ENCODE results near the gene DAD1. TPM values are rescaled to one million over a fixed set of nuclear protein-coding genes. Genes with fewer than 3 reads are reported as not detected.

Gene DAD1
- total and polyA plus RNA-seq, 9 donors, result 117 to 310 (median 143) TPM

DNA sequence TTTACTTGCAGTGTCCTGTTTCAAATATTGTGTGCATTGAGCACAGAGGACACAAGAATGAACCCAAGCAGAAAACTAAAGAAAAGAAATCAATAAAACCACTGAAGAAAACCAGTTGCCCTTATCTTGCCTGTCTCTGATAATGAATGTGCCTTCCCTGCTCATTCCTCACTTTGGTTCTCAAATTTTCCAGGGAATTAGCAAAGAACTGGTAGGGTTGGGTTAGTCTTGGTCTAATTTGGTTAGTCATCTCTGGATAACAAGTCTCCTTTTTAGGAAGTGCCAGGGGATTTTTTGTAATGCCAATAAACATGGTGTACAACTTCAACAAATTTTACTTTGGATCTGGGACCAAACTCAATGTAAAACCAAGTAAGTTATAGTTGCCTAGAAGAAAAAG lies 65.7 kb downstream of the DAD1 start:
- TF ChIP-seq POLR2A (IDR thresholded peaks at IDR 0.05), result no peak
- TF ChIP-seq EP300 (IDR thresholded peaks at IDR 0.05), result no peak
- TF ChIP-seq, protein P1, sequence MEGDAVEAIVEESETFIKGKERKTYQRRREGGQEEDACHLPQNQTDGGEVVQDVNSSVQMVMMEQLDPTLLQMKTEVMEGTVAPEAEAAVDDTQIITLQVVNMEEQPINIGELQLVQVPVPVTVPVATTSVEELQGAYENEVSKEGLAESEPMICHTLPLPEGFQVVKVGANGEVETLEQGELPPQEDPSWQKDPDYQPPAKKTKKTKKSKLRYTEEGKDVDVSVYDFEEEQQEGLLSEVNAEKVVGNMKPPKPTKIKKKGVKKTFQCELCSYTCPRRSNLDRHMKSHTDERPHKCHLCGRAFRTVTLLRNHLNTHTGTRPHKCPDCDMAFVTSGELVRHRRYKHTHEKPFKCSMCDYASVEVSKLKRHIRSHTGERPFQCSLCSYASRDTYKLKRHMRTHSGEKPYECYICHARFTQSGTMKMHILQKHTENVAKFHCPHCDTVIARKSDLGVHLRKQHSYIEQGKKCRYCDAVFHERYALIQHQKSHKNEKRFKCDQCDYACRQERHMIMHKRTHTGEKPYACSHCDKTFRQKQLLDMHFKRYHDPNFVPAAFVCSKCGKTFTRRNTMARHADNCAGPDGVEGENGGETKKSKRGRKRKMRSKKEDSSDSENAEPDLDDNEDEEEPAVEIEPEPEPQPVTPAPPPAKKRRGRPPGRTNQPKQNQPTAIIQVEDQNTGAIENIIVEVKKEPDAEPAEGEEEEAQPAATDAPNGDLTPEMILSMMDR (IDR thresholded peaks at IDR 0.05), result no peak
- intact Hi-C loops (cut with DNase I), result no loop called here
- no peak for DNase-seq
- Histone ChIP-seq H3K9me3 (no peaks in the 10 kb centered on the region), H3K36me3 (no peaks in the 10 kb centered on the region), H3K27ac (no peak overlapping the region), H3K27me3 (no peaks in the 10 kb centered on the region), H3K4me3 (no peak overlapping the region), H3K4me1 (ENCODE audit: insufficient read depth) (no peaks in the 10 kb centered on the region)

DNA sequence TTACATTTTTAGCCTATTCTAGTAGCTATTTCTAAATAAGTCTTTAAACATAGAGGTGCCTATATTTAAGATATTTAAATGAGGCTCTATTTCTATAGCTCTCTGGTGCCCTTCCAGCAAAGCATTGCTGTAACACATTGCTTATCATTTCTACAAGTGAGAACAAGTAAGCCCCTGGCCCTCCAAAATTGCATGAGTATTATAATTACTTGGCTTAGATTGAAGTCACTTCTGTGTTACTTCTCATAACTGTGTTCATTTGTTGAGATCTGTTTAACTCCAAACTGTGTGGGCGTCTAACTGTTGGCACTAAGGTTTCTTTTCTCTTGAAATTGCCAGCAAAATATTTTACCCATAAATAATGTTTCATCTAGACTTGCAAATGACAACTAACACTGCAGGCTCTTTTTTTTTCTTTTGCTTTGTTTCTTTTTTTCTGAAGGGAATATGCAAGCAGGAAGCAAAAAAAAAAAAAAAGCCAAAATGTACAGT lies 66.5 kb downstream of the DAD1 start:
- no peak for DNase-seq
- no peaks in the 10 kb centered on the region for H3K9me3 ChIP-seq
- H3K27me3 ChIP-seq, result no peaks in the 10 kb centered on the region
- H3K27ac ChIP-seq, result no peak overlapping the region
- WGBS, 3 donors, result 58 to 81% (median 62%) methylated on average over 1 of the region's 1 CpG
- H3K36me3 ChIP-seq, result no peaks in the 10 kb centered on the region
- intact Hi-C loops (cut with DNase I), result no loop called here
- no peaks in the 10 kb centered on the region for H3K4me1 ChIP-seq (ENCODE audit: insufficient read depth)
- no peak overlapping the region for H3K4me3 ChIP-seq
- TF ChIP-seq, protein P1 (IDR thresholded peaks at IDR 0.05), result no peak
- TF ChIP-seq EP300 (IDR thresholded peaks at IDR 0.05), result no peak
- TF ChIP-seq POLR2A (IDR thresholded peaks at IDR 0.05), result no peak

DNA sequence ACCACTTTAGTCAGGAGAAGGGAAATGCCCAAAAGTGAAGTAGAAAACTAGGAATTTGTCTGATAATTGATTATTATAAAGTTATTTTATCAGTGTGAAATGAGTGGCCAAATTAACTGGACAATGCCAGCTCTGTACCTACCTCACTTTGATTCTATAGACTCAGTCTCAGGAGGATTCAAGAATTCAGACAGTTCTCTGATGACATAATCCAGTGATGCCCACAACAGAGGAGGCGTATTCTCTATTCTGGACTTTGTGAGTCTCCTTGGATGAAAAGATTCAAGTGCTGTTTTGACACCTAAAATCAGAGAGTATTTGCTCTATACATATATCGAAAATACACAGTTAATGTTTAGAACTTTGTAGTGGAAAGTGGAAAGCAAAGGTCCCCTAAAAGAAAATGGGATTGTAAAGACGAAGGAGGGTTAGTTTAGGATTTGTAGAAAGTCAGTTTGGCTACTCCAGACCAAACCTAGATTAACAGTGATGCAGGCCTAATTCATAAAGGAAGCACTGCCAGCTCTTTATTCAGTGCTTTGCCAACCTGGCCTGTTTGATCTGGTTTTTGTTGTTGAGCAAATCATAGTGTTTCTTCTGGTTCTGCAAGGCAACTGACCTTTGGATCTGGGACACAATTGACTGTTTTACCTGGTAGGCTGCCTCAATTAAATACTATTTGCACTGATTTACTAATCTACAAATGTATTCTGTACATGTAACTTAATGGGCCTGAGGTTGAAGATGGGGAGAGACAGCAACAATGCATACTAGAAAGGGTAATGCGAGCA lies 67.4 kb downstream of the DAD1 start:
- Histone ChIP-seq H3K4me1 (ENCODE audit: insufficient read depth) (no peaks in the 10 kb centered on the region), H3K27ac (no peak overlapping the region), H3K4me3 (no peak overlapping the region), H3K9me3 (no peaks in the 10 kb centered on the region), H3K27me3 (no peaks in the 10 kb centered on the region), H3K36me3 (no peaks in the 10 kb centered on the region)
- 68 to 93% (median 73%) methylated on average over 4 of the region's 4 CpGs for WGBS, 3 donors
- intact Hi-C loops (cut with DNase I), result no loop called here
- no peak for TF ChIP-seq POLR2A (IDR thresholded peaks at IDR 0.05)
- TF ChIP-seq EP300 (IDR thresholded peaks at IDR 0.05), result no peak
- TF ChIP-seq, protein P1 (IDR thresholded peaks at IDR 0.05), result no peak
- DNase-seq, result no peak

DNA sequence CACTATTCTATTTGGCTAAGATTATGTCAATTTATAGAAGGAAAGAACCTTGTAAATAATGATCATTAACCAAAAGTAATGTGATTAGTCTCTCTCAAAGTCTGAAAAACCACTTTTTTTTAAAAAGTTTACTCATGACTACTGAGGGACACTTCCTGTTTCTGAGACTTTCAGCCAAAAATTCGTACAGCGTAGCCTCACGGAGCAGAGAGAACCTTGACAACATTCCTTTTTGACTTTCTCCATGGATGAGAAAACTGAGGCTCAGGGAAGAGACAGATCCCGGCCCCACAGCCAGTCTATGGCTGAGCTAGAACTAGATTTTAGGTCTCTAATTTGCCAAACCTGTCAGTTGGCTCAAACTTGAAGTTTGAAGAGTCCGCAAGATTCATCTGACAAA lies 68.2 kb downstream of the DAD1 start:
- no peak for DNase-seq
- intact Hi-C loops (cut with DNase I), result no loop called here
- Histone ChIP-seq H3K36me3 (no peaks in the 10 kb centered on the region), H3K9me3 (no peaks in the 10 kb centered on the region), H3K4me1 (ENCODE audit: insufficient read depth) (no peaks in the 10 kb centered on the region), H3K27me3 (no peaks in the 10 kb centered on the region), H3K27ac (no peak overlapping the region), H3K4me3 (no peak overlapping the region)
- TF ChIP-seq, protein P1 (IDR thresholded peaks at IDR 0.05), result no peak
- TF ChIP-seq EP300 (IDR thresholded peaks at IDR 0.05), result no peak
- TF ChIP-seq POLR2A (IDR thresholded peaks at IDR 0.05), result no peak
- 53 to 60% (median 56%) methylated on average over 5 of the region's 5 CpGs for WGBS, 3 donors
